GM19467 (cell line): ENCODE measurements around the gene RPS21.

Experiments used
- ATAC-seq: cut with Tn5 transposase; IDR thresholded peaks from one replicate; pipeline ENCODE4 v1.9.1; 2021; ENCODE audit warnings: mild to moderate bottlenecking, moderate library complexity; ENCODE audit not compliant: unreplicated experiment

RPS21 gene

GRCh38 chr20:62377064-62377461 is 9.8 kb upstream of the RPS21 start:
- ATAC-seq = no peak

GRCh38 chr20:62377615-62378178 is 9.2 kb upstream of the RPS21 start:
- ATAC-seq = no peak

- ATAC-seq = no peak
These were observed 8.7 kb upstream of the RPS21 start for GRCh38 chr20:62378215-62378614.

GRCh38 chr20:62381202-62381797 is 5.6 kb upstream of the RPS21 start:
- ATAC-seq = no peak

DNA sequence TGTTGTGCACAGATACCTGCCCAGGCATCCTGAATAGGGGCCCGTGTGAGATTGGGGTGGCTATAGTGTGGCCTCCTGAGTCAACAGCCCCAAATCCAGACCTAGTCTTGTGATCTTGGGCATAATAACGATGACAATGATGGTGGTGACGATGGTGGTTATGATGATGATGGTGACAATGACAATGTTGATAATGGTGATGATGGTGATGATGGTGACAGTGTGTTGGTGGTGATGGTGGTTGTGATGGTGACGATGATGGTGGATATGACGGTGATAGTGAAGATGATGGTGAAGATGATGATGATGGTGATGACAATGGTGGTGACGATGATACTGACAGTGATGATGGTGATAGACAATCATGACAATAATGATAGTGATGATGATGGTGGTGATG is 5.1 kb upstream of the RPS21 start:
- no peak for ATAC-seq

GRCh38 chr20:62382306-62383198 is 4.4 kb upstream of the RPS21 start:
- ATAC-seq = peak; percentile 40

DNA sequence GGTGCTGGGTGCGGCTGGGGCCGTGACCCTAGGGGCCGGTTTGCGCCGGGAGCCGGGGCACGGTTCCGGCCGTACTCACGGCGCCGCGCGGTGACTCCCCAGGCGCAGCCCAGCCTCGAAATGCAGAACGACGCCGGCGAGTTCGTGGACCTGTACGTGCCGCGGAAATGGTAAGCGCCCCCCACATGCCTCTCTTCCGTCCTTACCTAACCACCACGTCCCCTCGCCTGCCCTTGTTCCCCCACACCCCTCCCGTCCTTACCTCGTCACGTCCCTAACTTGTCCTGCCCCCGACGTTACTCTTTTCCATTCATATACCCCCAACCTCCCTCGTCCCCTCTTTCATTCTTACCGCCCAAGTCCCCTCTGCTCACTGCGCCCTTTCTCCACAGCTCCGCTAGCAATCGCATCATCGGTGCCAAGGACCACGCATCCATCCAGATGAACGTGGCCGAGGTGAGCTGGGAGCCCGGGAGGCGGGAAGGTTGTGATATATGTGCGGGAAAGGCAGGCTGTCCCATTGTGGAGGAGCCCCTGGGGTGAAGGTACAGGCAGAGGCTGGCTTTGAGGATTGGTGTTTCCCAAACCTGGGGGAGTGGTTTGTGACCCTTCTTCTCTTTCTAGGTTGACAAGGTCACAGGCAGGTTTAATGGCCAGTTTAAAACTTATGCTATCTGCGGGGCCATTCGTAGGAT is 463 bp downstream of the RPS21 start:
- ATAC-seq = peak; percentile 9

DNA sequence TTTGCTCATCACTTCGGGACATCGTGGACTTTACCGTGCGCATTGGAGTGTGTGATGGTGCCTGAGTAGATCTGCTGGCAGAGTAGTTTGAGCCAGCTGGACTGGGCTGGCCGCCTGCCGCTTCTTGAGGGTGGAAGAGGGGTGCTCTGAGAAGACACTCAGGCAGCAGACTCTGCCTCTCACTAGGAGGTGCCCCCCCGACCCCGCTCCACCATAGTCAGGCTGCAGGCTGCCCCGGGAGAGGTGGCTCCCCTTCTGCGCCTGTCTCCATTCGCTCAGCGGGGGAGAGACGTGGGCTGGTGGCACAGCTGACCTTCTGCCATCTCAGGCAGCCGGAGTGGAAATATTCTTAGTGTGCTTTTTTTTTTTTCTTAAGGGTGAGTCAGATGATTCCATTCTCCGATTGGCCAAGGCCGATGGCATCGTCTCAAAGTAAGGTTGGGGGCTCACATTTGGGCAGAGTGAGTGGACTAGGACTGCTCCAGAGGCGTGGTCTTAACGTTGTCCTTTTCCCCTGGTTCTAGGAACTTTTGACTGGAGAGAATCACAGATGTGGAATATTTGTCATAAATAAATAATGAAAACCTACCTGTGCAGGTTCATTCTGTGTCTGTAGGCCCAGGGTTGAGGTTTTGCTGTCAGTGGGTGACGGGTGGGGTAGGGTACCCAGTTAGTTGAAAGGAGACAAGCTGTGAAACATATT is 1.2 kb downstream of the RPS21 start:
- ATAC-seq = no peak

DNA sequence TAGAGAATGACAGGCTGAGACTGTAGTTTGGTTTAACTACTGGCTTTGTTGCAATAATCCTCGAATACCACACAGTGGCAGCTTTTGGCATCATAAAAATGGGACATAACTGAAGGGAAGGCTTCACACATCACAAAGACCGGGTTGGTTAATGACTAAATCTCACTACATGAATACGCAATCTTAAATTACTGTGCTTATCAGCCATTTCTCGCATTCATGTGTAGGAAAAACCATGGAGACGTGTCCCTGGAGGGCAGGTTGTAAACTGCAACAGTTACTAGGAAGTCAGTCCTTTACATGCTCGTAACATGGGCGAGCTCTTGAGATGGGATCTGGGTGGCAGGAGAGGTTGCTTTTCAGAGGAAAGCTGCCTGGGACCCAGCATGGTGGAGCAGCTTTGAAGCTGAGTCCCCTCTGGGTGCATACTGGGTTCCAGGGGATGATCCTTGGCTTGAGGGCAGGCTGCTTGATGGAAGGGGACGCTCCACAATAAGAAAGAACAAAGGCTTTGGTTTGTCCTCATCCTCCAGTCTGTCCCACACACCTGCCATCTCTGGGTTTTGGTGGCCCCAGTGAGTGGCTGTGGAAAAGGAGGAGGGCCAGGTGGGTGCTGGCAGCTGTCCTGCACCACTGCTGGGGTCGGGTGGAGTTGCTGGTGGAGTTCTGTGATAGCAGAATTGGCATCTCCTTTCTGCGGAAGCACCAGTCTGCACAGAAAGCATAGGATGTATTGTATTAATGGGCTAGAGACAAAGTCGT is 2.1 kb downstream of the RPS21 start:
- ATAC-seq = no peak

DNA sequence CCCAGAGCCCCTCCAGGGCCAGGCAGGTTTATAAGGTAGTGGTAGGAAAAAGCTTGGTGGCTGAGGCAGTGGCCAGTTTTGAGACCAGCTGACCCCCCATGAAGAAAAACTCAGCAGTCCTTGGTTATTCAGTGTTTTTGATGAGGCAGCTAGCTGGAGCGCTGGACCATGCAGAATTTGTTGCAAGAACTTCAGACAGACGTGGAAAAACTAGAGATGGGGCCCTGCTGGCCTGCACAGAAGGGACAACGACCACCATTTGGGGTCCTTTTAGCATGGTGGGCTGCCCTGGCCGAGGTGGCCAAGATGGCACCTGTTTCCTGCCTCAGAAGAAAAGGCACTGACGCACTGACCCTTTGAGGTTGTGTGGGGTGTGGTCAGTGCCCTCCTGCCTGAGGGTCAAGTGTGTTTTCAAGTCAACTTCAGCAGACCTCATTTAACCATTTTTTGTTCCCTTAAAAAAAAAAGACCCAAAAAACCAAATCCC is 2.7 kb downstream of the RPS21 start:
- ATAC-seq = no peak

DNA sequence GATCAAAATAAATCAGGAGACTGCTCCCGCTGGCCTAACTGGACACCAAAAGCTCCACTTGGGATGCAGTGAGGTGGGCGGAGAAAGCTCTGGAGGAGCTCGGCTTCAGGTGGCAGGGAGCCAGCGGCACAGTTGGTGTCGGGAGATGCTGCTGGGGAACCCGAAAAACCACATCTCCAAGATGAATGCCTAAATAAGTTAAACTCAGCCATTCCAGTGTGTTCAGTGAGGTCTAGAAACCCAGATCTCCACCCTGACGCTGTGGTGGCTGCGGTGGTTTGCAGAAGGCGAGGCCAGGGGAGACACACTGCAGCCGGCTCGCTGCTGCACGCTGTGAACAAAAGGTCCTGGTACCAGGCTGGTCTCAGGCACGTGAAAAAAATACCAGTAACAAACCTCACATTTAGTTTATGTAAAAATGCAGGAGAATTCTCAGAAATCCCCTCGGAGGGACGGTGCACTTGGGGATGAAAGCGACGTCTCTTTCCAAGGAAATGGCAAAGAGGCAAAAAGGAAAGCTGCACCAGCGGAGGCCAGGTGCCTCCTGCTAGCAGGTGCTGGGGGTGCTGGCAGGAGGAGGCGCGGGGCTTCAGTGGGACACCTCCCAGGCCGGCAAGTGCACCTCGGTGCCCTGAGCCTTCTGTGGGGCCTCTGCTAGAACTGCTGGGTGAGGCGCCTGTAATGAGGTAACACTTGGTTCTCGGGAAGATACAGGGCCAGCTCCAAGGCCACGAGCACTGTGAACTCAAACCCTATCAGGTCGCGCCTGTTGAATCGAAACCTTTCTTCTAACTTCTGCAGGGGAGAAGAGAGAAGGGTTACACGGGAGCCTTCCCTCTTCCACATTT is 3.6 kb downstream of the RPS21 start:
- ATAC-seq = no peak

- ATAC-seq = no peak
These were observed 4.5 kb downstream of the RPS21 start for GRCh38 chr20:62391165-62392076.

DNA sequence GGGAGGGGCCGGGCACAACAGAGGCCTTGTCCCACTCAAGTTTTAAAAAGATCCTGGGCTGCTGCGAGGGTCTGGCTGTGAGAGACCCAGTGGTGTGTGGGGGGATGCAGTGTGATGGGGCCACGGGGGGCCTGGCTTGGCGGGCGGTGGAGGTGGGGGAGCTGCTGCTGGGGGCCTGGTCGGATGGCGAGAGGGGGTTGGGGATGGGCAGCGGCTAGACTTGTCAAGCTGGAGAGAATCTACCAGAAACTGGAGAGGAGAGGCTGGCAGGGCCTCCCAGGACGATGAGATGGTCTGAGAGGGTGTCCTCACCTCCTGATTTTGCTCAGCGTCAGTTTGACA is 5.1 kb downstream of the RPS21 start:
- no peak for ATAC-seq

DNA sequence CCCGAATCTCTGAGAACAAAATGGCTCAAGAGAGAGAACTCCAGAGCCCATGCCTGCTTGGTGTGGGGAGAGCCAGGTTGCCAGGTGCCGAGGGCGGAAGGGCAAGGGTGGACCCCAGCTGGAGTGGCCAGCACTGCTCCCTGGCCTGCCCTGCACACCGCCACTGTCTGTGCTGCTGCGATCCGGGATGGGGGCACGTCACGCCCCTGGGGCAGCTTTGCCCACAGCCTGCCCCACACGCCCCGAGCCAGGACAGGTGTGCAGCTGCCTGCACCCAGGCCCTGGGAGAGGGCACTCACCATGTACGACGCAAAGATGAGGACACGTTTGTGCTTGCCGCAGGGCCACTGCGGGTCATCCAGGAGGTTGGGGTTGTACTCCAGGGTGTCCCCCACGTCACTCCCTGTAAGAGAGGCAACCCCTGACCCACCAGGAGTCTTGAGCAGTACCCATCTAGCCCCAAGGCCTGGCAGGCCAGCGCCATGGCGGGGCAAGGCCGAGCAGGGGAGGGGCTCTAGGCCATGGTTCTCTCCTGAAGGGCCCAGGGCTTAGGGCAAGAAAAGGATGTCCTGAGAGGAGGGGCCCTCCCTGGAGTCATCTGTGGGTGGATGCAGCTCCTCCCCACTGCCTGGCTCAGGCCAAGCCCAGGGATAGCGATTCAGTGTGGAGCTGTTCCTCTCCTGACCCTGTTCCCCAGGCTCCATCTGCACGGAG is 5.9 kb downstream of the RPS21 start:
- no peak for ATAC-seq

- ATAC-seq = no peak
These were observed 6.4 kb downstream of the RPS21 start for GRCh38 chr20:62393335-62393665.

GRCh38 chr20:62393830-62394229 is 6.9 kb downstream of the RPS21 start:
- ATAC-seq = no peak
